WTC11 (cell line): Measurements from ENCODE around the gene PIK3C2G. TPM values are rescaled to one million over a fixed set of nuclear protein-coding genes. Genes with fewer than 3 reads are reported as not detected.

Experiments
- ATAC-seq: fragments of 200-7000 bp; cut with Tn5 transposase; 2 replicates; pipeline ENCODE4 v1.10.0; 2021; ENCODE audit warnings: mild to moderate bottlenecking, moderate library complexity
- CTCF ChIA-PET: fragments of 300-600 bp; sonication (Branson Sonifier 250); formaldehyde crosslinking; loops from one replicate; lab custom pipeline; 2021; ENCODE audit warnings: antibody characterized with exemption; lab: Charles Lee
- POLR2A ChIA-PET: fragments of 350-600 bp; sonication (Branson Sonifier 250); formaldehyde crosslinking; loops from one replicate; lab custom pipeline; 2021; ENCODE audit warnings: antibody characterized with exemption; lab: Charles Lee
- DNase-seq: peaks from one replicate; pipeline ENCODE4 v3.0.0; 2021; ENCODE audit warnings: low spot score
- H3K27ac Mint-ChIP-seq: 2 replicates; pipeline ENCODE4 v1.8.0; 2021; ENCODE audit warnings: mixed read lengths
- H3K27me3 Mint-ChIP-seq: 2 replicates; pipeline ENCODE4 v1.8.0; 2021; ENCODE audit warnings: low read depth, mild to moderate bottlenecking, moderate library complexity, mixed read lengths
- H3K36me3 Mint-ChIP-seq: 2 replicates; pipeline ENCODE4 v1.8.0; 2021; ENCODE audit warnings: mixed read lengths
- H3K4me1 Mint-ChIP-seq: 2 replicates; pipeline ENCODE4 v1.8.0; 2022; ENCODE audit warnings: mixed read lengths
- H3K4me3 Mint-ChIP-seq: 2 replicates; pipeline ENCODE4 v1.8.0; 2021; ENCODE audit warnings: mild to moderate bottlenecking, moderate library complexity, mixed read lengths
- H3K9me3 Mint-ChIP-seq: 2 replicates; pipeline ENCODE4 v1.8.0; 2021; ENCODE audit warnings: mixed read lengths
- ATF1 ChIP-seq: sonication (generic); formaldehyde crosslinking; IDR thresholded peaks from 2 replicates; pipeline ENCODE4 v1.8.1; 2023; ENCODE audit warnings: mild to moderate bottlenecking, moderate library complexity, missing genetic modification reagents
- ATF3 ChIP-seq: sonication (generic); formaldehyde crosslinking; conservative IDR thresholded peaks from 2 replicates; pipeline ENCODE4 v1.8.1; 2022; ENCODE audit warnings: mild to moderate bottlenecking, missing genetic modification reagents
- CBFB ChIP-seq: sonication (generic); formaldehyde crosslinking; IDR thresholded peaks from 2 replicates; pipeline ENCODE4 v1.8.1; 2022; ENCODE audit warnings: mild to moderate bottlenecking, low read depth, missing genetic modification reagents
- CREB1 ChIP-seq: sonication (generic); formaldehyde crosslinking; IDR thresholded peaks from 2 replicates; pipeline ENCODE4 v1.8.0; 2023; ENCODE audit warnings: mild to moderate bottlenecking, missing genetic modification reagents
- CREM ChIP-seq: sonication (generic); formaldehyde crosslinking; IDR thresholded peaks from 2 replicates; pipeline ENCODE4 v1.8.1; 2022; ENCODE audit warnings: mild to moderate bottlenecking, missing genetic modification reagents, moderate library complexity
- FOXP1 ChIP-seq: sonication (generic); formaldehyde crosslinking; IDR thresholded peaks from 2 replicates; pipeline ENCODE4 v1.8.0; 2022; ENCODE audit warnings: missing genetic modification reagents, mild to moderate bottlenecking, moderate library complexity, borderline replicate concordance
- GABPB1 ChIP-seq: sonication (generic); formaldehyde crosslinking; IDR thresholded peaks from 2 replicates; pipeline ENCODE4 v1.8.1; 2023; ENCODE audit warnings: mild to moderate bottlenecking, missing genetic modification reagents
- GTF2I ChIP-seq: fragments of 250-450 bp; sonication (Bioruptor Pico); conservative IDR thresholded peaks from 2 replicates; pipeline ENCODE4 v1.4.0; 2021; ENCODE audit warnings: mild to moderate bottlenecking
- JAZF1 ChIP-seq: fragments of 250-450 bp; sonication (Bioruptor Pico); IDR thresholded peaks from 2 replicates; pipeline ENCODE4 v1.9.0; 2021; ENCODE audit warnings: moderate library complexity, mild to moderate bottlenecking, inconsistent platforms
- NR1H2 ChIP-seq: sonication (generic); formaldehyde crosslinking; IDR thresholded peaks from 2 replicates; pipeline ENCODE4 v1.9.0; 2021; ENCODE audit warnings: mild to moderate bottlenecking, moderate library complexity, missing genetic modification reagents
- OVOL2 ChIP-seq: fragments of 250-450 bp; sonication (Bioruptor Pico); IDR thresholded peaks from 2 replicates; pipeline ENCODE4 v1.9.0; 2021; ENCODE audit warnings: mild to moderate bottlenecking, borderline replicate concordance
- RELA ChIP-seq: sonication (generic); formaldehyde crosslinking; IDR thresholded peaks from 2 replicates; pipeline ENCODE4 v1.8.1; 2022; ENCODE audit warnings: missing genetic modification reagents, mild to moderate bottlenecking, borderline replicate concordance
- SOX15 ChIP-seq: fragments of 250-450 bp; sonication (Bioruptor Pico); IDR thresholded peaks from 2 replicates; pipeline ENCODE4 v1.9.0; 2021; ENCODE audit warnings: mild to moderate bottlenecking
- TCF7 ChIP-seq: sonication (generic); formaldehyde crosslinking; IDR thresholded peaks from 2 replicates; pipeline ENCODE4 v1.8.0; 2022; ENCODE audit warnings: mild to moderate bottlenecking, low read depth, missing genetic modification reagents, moderate library complexity
- TEAD1 ChIP-seq: sonication (generic); formaldehyde crosslinking; IDR thresholded peaks from 2 replicates; pipeline ENCODE4 v1.8.0; 2022; ENCODE audit warnings: mild to moderate bottlenecking, missing genetic modification reagents
- ZBTB21 ChIP-seq: sonication (generic); formaldehyde crosslinking; IDR thresholded peaks from 2 replicates; pipeline ENCODE4 v1.8.1; 2023; ENCODE audit warnings: mild to moderate bottlenecking, missing genetic modification reagents, borderline replicate concordance
- ZMAT4 ChIP-seq: fragments of 250-450 bp; sonication (Bioruptor Pico); IDR thresholded peaks from 2 replicates; pipeline ENCODE4 v1.9.0; 2021; ENCODE audit warnings: mild to moderate bottlenecking
- ZNF425 ChIP-seq: fragments of 250-450 bp; sonication (Bioruptor Pico); conservative IDR thresholded peaks from 2 replicates; pipeline ENCODE4 v1.9.0; 2021; ENCODE audit warnings: mild to moderate bottlenecking
- ZNF532 ChIP-seq: fragments of 250-450 bp; sonication (Bioruptor Pico); IDR thresholded peaks from 2 replicates; pipeline ENCODE4 v1.9.0; 2021; ENCODE audit warnings: mild to moderate bottlenecking, borderline replicate concordance
- total RNA-seq: library from RNA; stranded (reverse); gene quantifications from 3 replicates; pipeline ENCODE4 v1.2.3, GENCODE V29; 2021
- TF ChIP-seq, protein P1 (sequence below): fragments of 250-450 bp; sonication (Bioruptor Pico); IDR thresholded peaks from 2 replicates; pipeline ENCODE4 v1.8.0; 2021; ENCODE audit warnings: mild to moderate bottlenecking
- TF ChIP-seq, protein P2 (sequence below): sonication (generic); formaldehyde crosslinking; IDR thresholded peaks from 2 replicates; pipeline ENCODE4 v1.8.1; 2022; ENCODE audit warnings: low read depth, missing genetic modification reagents, borderline replicate concordance
- TF ChIP-seq, protein P3 (sequence below): sonication (generic); formaldehyde crosslinking; conservative IDR thresholded peaks from 2 replicates; pipeline ENCODE4 v1.8.1; 2023; ENCODE audit warnings: mild to moderate bottlenecking, low read depth, missing genetic modification reagents, moderate library complexity

The PIK3C2G gene
- total RNA-seq, 1 experiment from 2014 or later, result not detected

DNA sequence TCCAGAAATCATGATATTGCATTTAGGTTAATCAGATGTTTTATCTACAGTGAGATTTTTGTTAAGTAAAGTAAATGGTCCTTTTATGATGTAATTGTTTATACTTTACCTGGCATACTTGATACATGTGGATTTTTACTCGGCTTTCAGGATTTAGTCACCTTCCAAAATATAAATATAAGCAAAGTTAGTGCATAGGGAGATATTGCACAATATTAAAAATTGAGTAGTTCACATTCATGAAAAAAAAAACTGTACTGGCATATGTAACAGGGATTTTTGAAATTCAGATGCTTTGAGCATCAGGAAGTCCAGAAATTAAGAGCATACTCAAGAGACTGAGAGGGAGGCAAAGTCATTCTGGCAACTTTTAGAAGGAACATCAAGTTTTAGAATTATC lies 303.0 kb downstream of the PIK3C2G start:
- ChIA-PET POLR2A (no interaction called here), CTCF (no interaction called here)
- Mint-ChIP-seq H3K27ac (no peak overlapping the region), H3K4me1 (no peaks in the 10 kb centered on the region), H3K4me3 (no peak overlapping the region), H3K27me3 (no peaks in the 10 kb centered on the region), H3K36me3 (no peaks in the 10 kb centered on the region), H3K9me3 (no peaks in the 10 kb centered on the region)
- DNase-seq (no peak), ATAC-seq (no peak)
- TF ChIP-seq RELA (CRISPR knock-in tag) (no peak), ZNF532 (no peak), JAZF1 (CRISPR knock-in tag) (no peak), TCF7 (no peak), GTF2I (CRISPR knock-in tag) (no peak), ZMAT4 (no peak), ZBTB21 (no peak), TEAD1 (no peak), NR1H2 (CRISPR knock-in tag) (no peak), ZNF425 (CRISPR knock-in tag) (no peak), SOX15 (CRISPR knock-in tag) (no peak), OVOL2 (CRISPR knock-in tag) (no peak)
- TF ChIP-seq, protein P1, sequence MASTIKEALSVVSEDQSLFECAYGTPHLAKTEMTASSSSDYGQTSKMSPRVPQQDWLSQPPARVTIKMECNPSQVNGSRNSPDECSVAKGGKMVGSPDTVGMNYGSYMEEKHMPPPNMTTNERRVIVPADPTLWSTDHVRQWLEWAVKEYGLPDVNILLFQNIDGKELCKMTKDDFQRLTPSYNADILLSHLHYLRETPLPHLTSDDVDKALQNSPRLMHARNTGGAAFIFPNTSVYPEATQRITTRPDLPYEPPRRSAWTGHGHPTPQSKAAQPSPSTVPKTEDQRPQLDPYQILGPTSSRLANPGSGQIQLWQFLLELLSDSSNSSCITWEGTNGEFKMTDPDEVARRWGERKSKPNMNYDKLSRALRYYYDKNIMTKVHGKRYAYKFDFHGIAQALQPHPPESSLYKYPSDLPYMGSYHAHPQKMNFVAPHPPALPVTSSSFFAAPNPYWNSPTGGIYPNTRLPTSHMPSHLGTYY, result no peak

GRCh38 chr12:18567787-18568186 lies 306.5 kb downstream of the PIK3C2G start:
- Mint-ChIP-seq H3K4me1 (no peaks in the 10 kb centered on the region), H3K36me3 (no peaks in the 10 kb centered on the region), H3K9me3 (no peaks in the 10 kb centered on the region), H3K27me3 (no peaks in the 10 kb centered on the region), H3K27ac (no peak overlapping the region), H3K4me3 (no peak overlapping the region)
- DNase-seq (no peak), ATAC-seq (no peak)
- POLR2A ChIA-PET, result no interaction called here
- CTCF ChIA-PET, result interaction anchor here (1.3 kb wide), 1 partner anchor 137 kb away, joined by 3 read pairs; no protein-coding TSS in a partner anchor
- TF ChIP-seq ATF1 (CRISPR knock-in tag), result no peak
- TF ChIP-seq TEAD1, result no peak
- TF ChIP-seq, protein P2, sequence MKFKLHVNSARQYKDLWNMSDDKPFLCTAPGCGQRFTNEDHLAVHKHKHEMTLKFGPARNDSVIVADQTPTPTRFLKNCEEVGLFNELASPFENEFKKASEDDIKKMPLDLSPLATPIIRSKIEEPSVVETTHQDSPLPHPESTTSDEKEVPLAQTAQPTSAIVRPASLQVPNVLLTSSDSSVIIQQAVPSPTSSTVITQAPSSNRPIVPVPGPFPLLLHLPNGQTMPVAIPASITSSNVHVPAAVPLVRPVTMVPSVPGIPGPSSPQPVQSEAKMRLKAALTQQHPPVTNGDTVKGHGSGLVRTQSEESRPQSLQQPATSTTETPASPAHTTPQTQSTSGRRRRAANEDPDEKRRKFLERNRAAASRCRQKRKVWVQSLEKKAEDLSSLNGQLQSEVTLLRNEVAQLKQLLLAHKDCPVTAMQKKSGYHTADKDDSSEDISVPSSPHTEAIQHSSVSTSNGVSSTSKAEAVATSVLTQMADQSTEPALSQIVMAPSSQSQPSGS (CRISPR knock-in tag), result no peak
- TF ChIP-seq ATF3 (CRISPR knock-in tag), result no peak
- TF ChIP-seq GABPB1 (CRISPR knock-in tag), result no peak
- TF ChIP-seq, protein P3, sequence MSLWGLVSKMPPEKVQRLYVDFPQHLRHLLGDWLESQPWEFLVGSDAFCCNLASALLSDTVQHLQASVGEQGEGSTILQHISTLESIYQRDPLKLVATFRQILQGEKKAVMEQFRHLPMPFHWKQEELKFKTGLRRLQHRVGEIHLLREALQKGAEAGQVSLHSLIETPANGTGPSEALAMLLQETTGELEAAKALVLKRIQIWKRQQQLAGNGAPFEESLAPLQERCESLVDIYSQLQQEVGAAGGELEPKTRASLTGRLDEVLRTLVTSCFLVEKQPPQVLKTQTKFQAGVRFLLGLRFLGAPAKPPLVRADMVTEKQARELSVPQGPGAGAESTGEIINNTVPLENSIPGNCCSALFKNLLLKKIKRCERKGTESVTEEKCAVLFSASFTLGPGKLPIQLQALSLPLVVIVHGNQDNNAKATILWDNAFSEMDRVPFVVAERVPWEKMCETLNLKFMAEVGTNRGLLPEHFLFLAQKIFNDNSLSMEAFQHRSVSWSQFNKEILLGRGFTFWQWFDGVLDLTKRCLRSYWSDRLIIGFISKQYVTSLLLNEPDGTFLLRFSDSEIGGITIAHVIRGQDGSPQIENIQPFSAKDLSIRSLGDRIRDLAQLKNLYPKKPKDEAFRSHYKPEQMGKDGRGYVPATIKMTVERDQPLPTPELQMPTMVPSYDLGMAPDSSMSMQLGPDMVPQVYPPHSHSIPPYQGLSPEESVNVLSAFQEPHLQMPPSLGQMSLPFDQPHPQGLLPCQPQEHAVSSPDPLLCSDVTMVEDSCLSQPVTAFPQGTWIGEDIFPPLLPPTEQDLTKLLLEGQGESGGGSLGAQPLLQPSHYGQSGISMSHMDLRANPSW, result no peak
- no peak for TF ChIP-seq FOXP1
- no peak for TF ChIP-seq CBFB (CRISPR knock-in tag)
- TF ChIP-seq CREB1 (CRISPR knock-in tag), result no peak
- TF ChIP-seq JAZF1 (CRISPR knock-in tag), result no peak
- no peak for TF ChIP-seq CREM
- no peak for TF ChIP-seq SOX15 (CRISPR knock-in tag)
